Stimulated activated CD8-positive, alpha-beta memory T cell treated with anti-CD3 and anti-CD28 coated beads, Interleukin-7, amount 100 ng/mL, for 1 hour (primary cell): ENCODE data around the gene TNNT3.

Experiments
- DNase-seq, 2 donors: peaks; one replicate each; pipeline ENCODE4 v3.0.0-alpha.2; 2020; ENCODE audit warnings: low read depth in 2 of 2

Gene TNNT3

GRCh38 chr11:1958367-1958766, 38.9 kb downstream of the TNNT3 start:
- no peak for DNase-seq

- no peak for DNase-seq
Observed at GRCh38 chr11:1959786-1960185, 40.3 kb downstream of the TNNT3 start.

- no peak for DNase-seq
Observed at GRCh38 chr11:1963864-1964263, 44.4 kb downstream of the TNNT3 start.

- no peak for DNase-seq
Observed at GRCh38 chr11:1964348-1964747, 44.8 kb downstream of the TNNT3 start.

- no peak for DNase-seq
Observed at GRCh38 chr11:1964955-1965354, 45.5 kb downstream of the TNNT3 start.

GRCh38 chr11:1966531-1966930, 47.0 kb downstream of the TNNT3 start:
- no peak for DNase-seq

- DNase-seq: no peak
Observed at GRCh38 chr11:1967641-1968225, 48.2 kb downstream of the TNNT3 start.

- DNase-seq: no peak
Observed at GRCh38 chr11:1968454-1969002, 49.0 kb downstream of the TNNT3 start.

- DNase-seq: no peak
Observed at GRCh38 chr11:1969035-1969434, 49.5 kb downstream of the TNNT3 start.

GRCh38 chr11:1969776-1970175, 50.3 kb downstream of the TNNT3 start:
- no peak for DNase-seq

- no peak for DNase-seq
Observed at GRCh38 chr11:1970956-1971355, 51.5 kb downstream of the TNNT3 start.

GRCh38 chr11:1975185-1975584, 55.7 kb downstream of the TNNT3 start:
- no peak for DNase-seq

- no peak for DNase-seq
Observed at GRCh38 chr11:1978720-1979473, 59.4 kb downstream of the TNNT3 start.

GRCh38 chr11:1979607-1980006, 60.1 kb downstream of the TNNT3 start:
- no peak for DNase-seq

GRCh38 chr11:1982873-1983600, 63.5 kb downstream of the TNNT3 start:
- DNase-seq: no peak

GRCh38 chr11:1983601-1983961, 64.1 kb downstream of the TNNT3 start:
- no peak for DNase-seq

- DNase-seq: no peak
Observed at GRCh38 chr11:1987024-1987423, 67.5 kb downstream of the TNNT3 start.

- DNase-seq: no peak
Observed at GRCh38 chr11:1988174-1988573, 68.7 kb downstream of the TNNT3 start.
